Coronary artery (tissue), 2 donors: Measurements from ENCODE around the gene ETV7.
"Not testable (repeated sequence)": the region's sequence is repeated elsewhere in the genome, so short reads cannot be mapped to it uniquely, and the experiment has no call there.

ENCODE experiments used
- DNase-seq: peaks from one replicate; pipeline ENCODE4 v3.0.0-alpha.2; 2017; ENCODE audit warnings: low spot score
- H3K27ac ChIP-seq, 2 donors: fragments of 200-600 bp; sonication (generic); one replicate each; pipeline ENCODE4 v1.5.1; 2016 to 2019
- H3K4me3 ChIP-seq: fragments of 200-600 bp; sonication (generic); 2 replicates; pipeline ENCODE4 v1.5.1; 2016; ENCODE audit warnings: mild to moderate bottlenecking, moderate library complexity
- CTCF ChIP-seq: fragments of 200-600 bp; sonication (generic); IDR thresholded peaks from one replicate; pipeline ENCODE4 v1.5.1; 2019; ENCODE audit warnings: antibody characterized with exemption

The ETV7 gene

GRCh38 chr6:36340306-36340617 is 47.2 kb downstream of the ETV7 start:
- Histone ChIP-seq H3K4me3 (no peak overlapping the region), H3K27ac (peak overlapping the region in 1 of 2 donors; percentile 81)
- no peak for TF ChIP-seq CTCF
- DNase-seq: no peak

- Histone ChIP-seq H3K4me3 (no peak overlapping the region), H3K27ac (no peak overlapping the region)
- TF ChIP-seq CTCF: no peak
- no peak for DNase-seq
Measured at GRCh38 chr6:36339146-36339545, 48.3 kb downstream of the ETV7 start.

GRCh38 chr6:36338223-36338622 is 49.2 kb downstream of the ETV7 start:
- not testable (repeated sequence) for H3K27ac ChIP-seq, DNase-seq, H3K4me3 ChIP-seq

GRCh38 chr6:36337814-36338213 is 49.7 kb downstream of the ETV7 start:
- TF ChIP-seq CTCF: no peak
- no peak overlapping the region for H3K4me3 ChIP-seq
- no peak overlapping the region for H3K27ac ChIP-seq
- DNase-seq: no peak

GRCh38 chr6:36336779-36337241 is 50.7 kb downstream of the ETV7 start, which contains the start of gene BNIP5:
BNIP5 (minus strand) TSS chr6:36336888; CDS start chr6:36330690, 6,198 bp downstream.
- no peak within 1 kb of the TSS for H3K4me3 ChIP-seq
- H3K27ac ChIP-seq: no peak within 1 kb of the TSS
- no peak for DNase-seq
- no peak for TF ChIP-seq CTCF

GRCh38 chr6:36336208-36336710 is 51.2 kb downstream of the ETV7 start:
- no peak for DNase-seq
- no peak overlapping the region for H3K27ac ChIP-seq
- H3K4me3 ChIP-seq: no peak overlapping the region
- TF ChIP-seq CTCF: no peak

GRCh38 chr6:36335465-36336207 is 51.8 kb downstream of the ETV7 start:
- H3K27ac ChIP-seq: no peak overlapping the region
- no peak for TF ChIP-seq CTCF

More at GRCh38 chr6:36335465-36336207, 51.8 kb downstream of the ETV7 start:
- DNase-seq: no peak
- H3K4me3 ChIP-seq: no peak overlapping the region
